K562 (cell line): Measurements from ENCODE around the gene GNPTAB. TPM values are rescaled to one million over a fixed set of nuclear protein-coding genes. Genes with fewer than 3 reads are reported as not detected.
A peak's percentile ranks its signal among the peaks of the same experiment; 100 is the strongest.

Source experiments
- CBFA2T3 ChIP-seq: fragments of 450-650 bp; IDR thresholded peaks from 2 replicates; pipeline ENCODE4 v1.6.1; 2017
- CTBP1 ChIP-seq: fragments of 450-650 bp; IDR thresholded peaks from 2 replicates; pipeline ENCODE4 v1.6.1; 2016; ENCODE audit warnings: borderline replicate concordance
- DDX20 ChIP-seq: fragments of 450-650 bp; IDR thresholded peaks from 2 replicates; pipeline ENCODE4 v1.6.1; 2016; ENCODE audit warnings: missing genetic modification characterization, low read depth, mild to moderate bottlenecking, missing compliant biosample characterization, moderate library complexity
- E2F5 ChIP-seq: sonication (generic); formaldehyde crosslinking; IDR thresholded peaks from 2 replicates; pipeline ENCODE4 v1.8.0; 2022; ENCODE audit warnings: mild to moderate bottlenecking, missing genetic modification reagents
- ESRRA ChIP-seq: fragments of 450-650 bp; IDR thresholded peaks from 2 replicates; pipeline ENCODE4 v1.6.1; 2014; ENCODE audit warnings: low read depth, mild to moderate bottlenecking, moderate library complexity, borderline replicate concordance
- ETV6 ChIP-seq, 3 experiments: fragments of 150-350 bp in 1 of 3; sonication (generic) in 1 of 3; formaldehyde crosslinking in 1 of 3; IDR thresholded peaks; 2 replicates each; pipeline versions ENCODE4 v1.6.1 to v1.8.0; 2014 to 2022; ENCODE audit warnings: borderline replicate concordance in 2 of 3, low read depth in 2 of 3, antibody characterized with exemption in 1 of 3, low read length in 1 of 3, mild to moderate bottlenecking in 1 of 3, missing genetic modification reagents in 1 of 3
- HMG20B ChIP-seq: fragments of 250-450 bp; sonication (Bioruptor Pico); IDR thresholded peaks from 2 replicates; pipeline ENCODE4 v1.5.0; 2021; ENCODE audit warnings: mild to moderate bottlenecking
- PHB ChIP-seq: fragments of 250-450 bp; sonication (Bioruptor Pico); IDR thresholded peaks from 2 replicates; pipeline ENCODE4 v1.5.0; 2021
- RBM14 ChIP-seq: fragments of 200-400 bp; formaldehyde crosslinking; IDR thresholded peaks from 2 replicates; pipeline ENCODE4 v1.6.1; 2018; ENCODE audit warnings: low read depth, mild to moderate bottlenecking, low read length, moderate library complexity, borderline replicate concordance; ENCODE audit not compliant: insufficient read depth
- SRF ChIP-seq, 2 experiments: fragments of 250-450, 450-650 bp in 1 of 2; sonication (Bioruptor Pico) in 1 of 2; sonication (generic) in 1 of 2; formaldehyde crosslinking; IDR thresholded peaks; 2 replicates each; pipeline versions ENCODE4 v1.5.0 to v1.5.1; 2020 to 2022; ENCODE audit warnings: mild to moderate bottlenecking in 1 of 2, missing genetic modification reagents in 1 of 2
- WHSC1 ChIP-seq: IDR thresholded peaks from one replicate; pipeline ENCODE4 v1.6.1; 2012; ENCODE audit warnings: low read length, control low read depth, inconsistent platforms
- ZNF124 ChIP-seq: sonication (generic); formaldehyde crosslinking; IDR thresholded peaks from 2 replicates; pipeline ENCODE4 v1.8.1; 2022; ENCODE audit warnings: missing genetic modification reagents
- ZNF75A ChIP-seq: fragments of 450-650 bp; formaldehyde crosslinking; IDR thresholded peaks from 2 replicates; pipeline ENCODE4 v1.4.0; 2020; ENCODE audit warnings: mild to moderate bottlenecking
- polyA plus RNA-seq, 8 experiments: library from polyadenylated mRNA; depleted of rRNA in 4 of 8; stranded (reverse) in 5 of 8; unstranded in 3 of 8; fragments of >200 nt; fragmentation: Nextera tagmentation in 2 of 8; fragmentation: Illumina TruSeq in 1 of 8; extraction: Ambion mirVana in 2 of 8; extraction: Trizol in 1 of 8; gene quantifications; 2 replicates each; pipeline versions ENCODE4 v1.2.1 to v1.2.3, GENCODE V29; 2011 to 2014; ENCODE audit warnings: inconsistent platforms in 1 of 8, missing spikeins in 1 of 8
- total RNA-seq, 7 experiments: library from RNA; depleted of rRNA in 6 of 7; stranded (reverse); fragments of >200 nt in 6 of 7; fragmentation: Illumina TruSeq in 2 of 7; extraction: Trizol in 2 of 7; gene quantifications; 2 replicates each; pipeline versions ENCODE4 v1.2.1 to v1.2.3, GENCODE V29; 2011 to 2021; ENCODE audit warnings: low replicate concordance in 1 of 7
- TF ChIP-seq, protein P1 (sequence below), 2 experiments: IDR thresholded peaks; 2 replicates each; pipeline ENCODE4 v1.6.1; 2011; ENCODE audit warnings: borderline replicate concordance in 1 of 2, control low read depth in 1 of 2, low read depth in 1 of 2, low read length in 1 of 2, mild to moderate bottlenecking in 1 of 2, mixed read lengths in 1 of 2, moderate library complexity in 1 of 2; ENCODE audit not compliant: insufficient read depth in 1 of 2, insufficient read length in 1 of 2, poor library complexity in 1 of 2, severe bottlenecking in 1 of 2; ENCODE audit errors: extremely low read depth in 1 of 2
- TF ChIP-seq, protein P2 (sequence below): fragments of 450-650 bp; formaldehyde crosslinking; IDR thresholded peaks from 2 replicates; pipeline ENCODE4 v1.4.0; 2020; ENCODE audit warnings: mild to moderate bottlenecking, mixed read lengths
- TF ChIP-seq, protein P3 (sequence below): sonication (generic); formaldehyde crosslinking; IDR thresholded peaks from 2 replicates; pipeline ENCODE4 v1.4.0; 2020; ENCODE audit warnings: mild to moderate bottlenecking, missing genetic modification reagents
- TF ChIP-seq, protein P4 (sequence below): fragments of 450-650 bp; formaldehyde crosslinking; IDR thresholded peaks from 2 replicates; pipeline ENCODE4 v1.4.0; 2022; ENCODE audit warnings: missing genetic modification characterization

Gene GNPTAB
- total and polyA plus RNA-seq, 9 of the 15 experiments (the other 6 are each of a cell fraction or from before 2014, with no cell fraction given) = 5.9 to 23.2 (median 19.3) TPM

GRCh38 chr12:101696251-101697196, 134.2 kb downstream of the GNPTAB start (continued):
- TF ChIP-seq, protein P1, sequence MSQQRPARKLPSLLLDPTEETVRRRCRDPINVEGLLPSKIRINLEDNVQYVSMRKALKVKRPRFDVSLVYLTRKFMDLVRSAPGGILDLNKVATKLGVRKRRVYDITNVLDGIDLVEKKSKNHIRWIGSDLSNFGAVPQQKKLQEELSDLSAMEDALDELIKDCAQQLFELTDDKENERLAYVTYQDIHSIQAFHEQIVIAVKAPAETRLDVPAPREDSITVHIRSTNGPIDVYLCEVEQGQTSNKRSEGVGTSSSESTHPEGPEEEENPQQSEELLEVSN (IDR thresholded peaks at IDR 0.05; ENCODE audit: borderline replicate concordance in 1 of 2, extremely low read depth in 1 of 2, insufficient read depth in 1 of 2, insufficient read length in 1 of 2, low read depth in 1 of 2, low read length in 1 of 2, poor library complexity in 1 of 2, severe bottlenecking in 1 of 2) = peak in 1 of 2 experiments; percentile 32
- no peak for TF ChIP-seq WHSC1
- TF ChIP-seq, protein P2, sequence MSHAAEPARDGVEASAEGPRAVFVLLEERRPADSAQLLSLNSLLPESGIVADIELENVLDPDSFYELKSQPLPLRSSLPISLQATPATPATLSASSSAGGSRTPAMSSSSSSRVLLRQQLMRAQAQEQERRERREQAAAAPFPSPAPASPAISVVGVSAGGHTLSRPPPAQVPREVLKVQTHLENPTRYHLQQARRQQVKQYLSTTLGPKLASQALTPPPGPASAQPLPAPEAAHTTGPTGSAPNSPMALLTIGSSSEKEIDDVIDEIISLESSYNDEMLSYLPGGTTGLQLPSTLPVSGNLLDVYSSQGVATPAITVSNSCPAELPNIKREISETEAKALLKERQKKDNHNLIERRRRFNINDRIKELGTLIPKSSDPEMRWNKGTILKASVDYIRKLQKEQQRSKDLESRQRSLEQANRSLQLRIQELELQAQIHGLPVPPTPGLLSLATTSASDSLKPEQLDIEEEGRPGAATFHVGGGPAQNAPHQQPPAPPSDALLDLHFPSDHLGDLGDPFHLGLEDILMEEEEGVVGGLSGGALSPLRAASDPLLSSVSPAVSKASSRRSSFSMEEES (CRISPR knock-in tag) = no peak
- no peak for TF ChIP-seq HMG20B (CRISPR knock-in tag)
- peak; percentile 96 for TF ChIP-seq CBFA2T3
- no peak for TF ChIP-seq ZNF124 (CRISPR knock-in tag)
- peak; percentile 17 for TF ChIP-seq CTBP1
- TF ChIP-seq E2F5 = no peak
- TF ChIP-seq ESRRA = peak; percentile 37; the same call in 1 of the 2 replicates
- TF ChIP-seq, protein P3, sequence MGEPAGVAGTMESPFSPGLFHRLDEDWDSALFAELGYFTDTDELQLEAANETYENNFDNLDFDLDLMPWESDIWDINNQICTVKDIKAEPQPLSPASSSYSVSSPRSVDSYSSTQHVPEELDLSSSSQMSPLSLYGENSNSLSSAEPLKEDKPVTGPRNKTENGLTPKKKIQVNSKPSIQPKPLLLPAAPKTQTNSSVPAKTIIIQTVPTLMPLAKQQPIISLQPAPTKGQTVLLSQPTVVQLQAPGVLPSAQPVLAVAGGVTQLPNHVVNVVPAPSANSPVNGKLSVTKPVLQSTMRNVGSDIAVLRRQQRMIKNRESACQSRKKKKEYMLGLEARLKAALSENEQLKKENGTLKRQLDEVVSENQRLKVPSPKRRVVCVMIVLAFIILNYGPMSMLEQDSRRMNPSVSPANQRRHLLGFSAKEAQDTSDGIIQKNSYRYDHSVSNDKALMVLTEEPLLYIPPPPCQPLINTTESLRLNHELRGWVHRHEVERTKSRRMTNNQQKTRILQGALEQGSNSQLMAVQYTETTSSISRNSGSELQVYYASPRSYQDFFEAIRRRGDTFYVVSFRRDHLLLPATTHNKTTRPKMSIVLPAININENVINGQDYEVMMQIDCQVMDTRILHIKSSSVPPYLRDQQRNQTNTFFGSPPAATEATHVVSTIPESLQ (CRISPR knock-in tag) = no peak
- TF ChIP-seq RBM14 = no peak
- TF ChIP-seq ZNF75A (CRISPR knock-in tag) = no peak
- no peak for TF ChIP-seq PHB (CRISPR knock-in tag)
- TF ChIP-seq ETV6 (IDR thresholded peaks at IDR 0.05; ENCODE audit: borderline replicate concordance in 1 of 2, low read depth in 2 of 2, low read length in 1 of 2) = no peak
- TF ChIP-seq ETV6 (CRISPR knock-in tag; IDR thresholded peaks at IDR 0.05; ENCODE audit: borderline replicate concordance) = no peak
- no peak for TF ChIP-seq SRF (CRISPR knock-in tag; IDR thresholded peaks at IDR 0.05)
- TF ChIP-seq, protein P4, sequence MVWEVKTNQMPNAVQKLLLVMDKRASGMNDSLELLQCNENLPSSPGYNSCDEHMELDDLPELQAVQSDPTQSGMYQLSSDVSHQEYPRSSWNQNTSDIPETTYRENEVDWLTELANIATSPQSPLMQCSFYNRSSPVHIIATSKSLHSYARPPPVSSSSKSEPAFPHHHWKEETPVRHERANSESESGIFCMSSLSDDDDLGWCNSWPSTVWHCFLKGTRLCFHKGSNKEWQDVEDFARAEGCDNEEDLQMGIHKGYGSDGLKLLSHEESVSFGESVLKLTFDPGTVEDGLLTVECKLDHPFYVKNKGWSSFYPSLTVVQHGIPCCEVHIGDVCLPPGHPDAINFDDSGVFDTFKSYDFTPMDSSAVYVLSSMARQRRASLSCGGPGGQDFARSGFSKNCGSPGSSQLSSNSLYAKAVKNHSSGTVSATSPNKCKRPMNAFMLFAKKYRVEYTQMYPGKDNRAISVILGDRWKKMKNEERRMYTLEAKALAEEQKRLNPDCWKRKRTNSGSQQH (CRISPR knock-in tag) = no peak
- TF ChIP-seq DDX20 = no peak
